SK-N-SH (cell line): ENCODE measurements around the gene CMTM8.

Experiments
- CTCF ChIP-seq: fragments of 200-600 bp; sonication (generic); IDR thresholded peaks from 2 replicates; pipeline ENCODE4 v1.6.1; 2017; ENCODE audit warnings: antibody characterized with exemption, mild to moderate bottlenecking, moderate library complexity
- ELF1 ChIP-seq: IDR thresholded peaks from 2 replicates; pipeline ENCODE4 v1.4.0; 2012
- EP300 ChIP-seq, 2 experiments: IDR thresholded peaks; 2 replicates each; pipeline versions ENCODE4 v1.4.0 to v1.6.1; 2012; ENCODE audit warnings: borderline replicate concordance in 1 of 2, low read depth in 1 of 2, low read length in 1 of 2
- EZH2phosphoT487 ChIP-seq: fragments of 200-600 bp; sonication (generic); IDR thresholded peaks from 2 replicates; pipeline ENCODE4 v1.6.1; 2017; ENCODE audit warnings: low read depth, mixed run types, mild to moderate bottlenecking, antibody characterized with exemption, moderate library complexity, borderline replicate concordance
- GATA2 ChIP-seq: sonication (generic); formaldehyde crosslinking; IDR thresholded peaks from 2 replicates; pipeline ENCODE4 v1.5.0; 2020; ENCODE audit warnings: mild to moderate bottlenecking, missing genetic modification reagents
- JUND ChIP-seq: IDR thresholded peaks from 2 replicates; pipeline ENCODE4 v1.4.0; 2012
- NFIC ChIP-seq: IDR thresholded peaks from 2 replicates; pipeline ENCODE4 v1.4.0; 2012; ENCODE audit warnings: borderline replicate concordance
- POLR2AphosphoS5 ChIP-seq: IDR thresholded peaks from 2 replicates; pipeline ENCODE4 v1.6.1; 2012; ENCODE audit warnings: low read depth, low read length
- RAD21 ChIP-seq: IDR thresholded peaks from 2 replicates; pipeline ENCODE4 v1.6.1; 2012; ENCODE audit warnings: mild to moderate bottlenecking, low read length
- RFX5 ChIP-seq: IDR thresholded peaks from 2 replicates; pipeline ENCODE4 v1.6.1; 2012; ENCODE audit warnings: mild to moderate bottlenecking, improper control_type of control experiment, low read length
- TAF1 ChIP-seq: IDR thresholded peaks from 2 replicates; pipeline ENCODE4 v1.6.1; 2012; ENCODE audit warnings: low read depth, mild to moderate bottlenecking, low read length, moderate library complexity, borderline replicate concordance
- TCF12 ChIP-seq: IDR thresholded peaks from 2 replicates; pipeline ENCODE4 v1.4.0; 2012
- USF2 ChIP-seq: fragments of 150-350 bp; IDR thresholded peaks from 2 replicates; pipeline ENCODE4 v1.6.1; 2017; ENCODE audit warnings: antibody characterized with exemption, low read length, low read depth, borderline replicate concordance
- ZBTB33 ChIP-seq: IDR thresholded peaks from 2 replicates; pipeline ENCODE4 v1.4.0; 2012; ENCODE audit warnings: low read depth, borderline replicate concordance

- no peak for TF ChIP-seq CTCF
- no peak for TF ChIP-seq ELF1
- no peak for TF ChIP-seq EP300 (IDR thresholded peaks at IDR 0.05; ENCODE audit: borderline replicate concordance in 1 of 2, low read depth in 1 of 2, low read length in 1 of 2)
- TF ChIP-seq JUND, result peak; percentile 52
- no peak for TF ChIP-seq ZBTB33
- no peak for TF ChIP-seq GATA2 (CRISPR knock-in tag)
- no peak for TF ChIP-seq RFX5
- TF ChIP-seq TAF1, result no peak
- no peak for TF ChIP-seq USF2
- peak; percentile 46; the same call in 1 of the 2 replicates for TF ChIP-seq TCF12
- no peak for TF ChIP-seq RAD21
- no peak for TF ChIP-seq EZH2phosphoT487
- no peak for TF ChIP-seq POLR2AphosphoS5
- TF ChIP-seq NFIC, result peak; percentile 68; the same call in 1 of the 2 replicates
These were observed 34.6 kb upstream of the CMTM8 start for GRCh38 chr3:32203854-32204253.
